Measurements from ENCODE around the gene IFNL3. TPM values are rescaled to one million over a fixed set of nuclear protein-coding genes. Genes with fewer than 3 reads are reported as not detected.

Gene IFNL3
- total RNA-seq, 2 experiments from 2014 or later = not detected

- peaks cover 24% of the 10 kb centered on the region for H3K27me3 Mint-ChIP-seq
- H3K4me1 Mint-ChIP-seq (ENCODE audit: low read depth) = no peaks in the 10 kb centered on the region
- no peaks in the 10 kb centered on the region for H3K36me3 Mint-ChIP-seq (ENCODE audit: low read depth)
- DNase-seq (no peak), ATAC-seq (no peak)
- ChIA-PET CTCF (interaction anchor here (1.0 kb wide), 1 partner anchor 32 kb away, joined by 3 read pairs; no protein-coding TSS in a partner anchor), POLR2A (no interaction called here)
- TF ChIP-seq CTCF (IDR thresholded peaks at IDR 0.05) = no peak
- no peak overlapping the region for H3K4me3 Mint-ChIP-seq
- H3K27ac Mint-ChIP-seq = no peak overlapping the region
- intact Hi-C loops (cut with micrococcal nuclease) = no loop called here
- no peaks in the 10 kb centered on the region for H3K9me3 Mint-ChIP-seq
Measured at GRCh38 chr19:39206122-39206521, 38.7 kb downstream of the IFNL3 start.

- no peak overlapping the region for H3K4me3 Mint-ChIP-seq
- H3K4me1 Mint-ChIP-seq (ENCODE audit: low read depth) = no peaks in the 10 kb centered on the region
- ChIA-PET POLR2A (no interaction called here), CTCF (interaction anchor here (1.0 to 1.3 kb wide), 2 partner anchors 31 to 84 kb away, joined by 3 to 4 read pairs; no protein-coding TSS in a partner anchor)
- ATAC-seq (no peak), DNase-seq (no peak)
- H3K27me3 Mint-ChIP-seq = peaks cover 31% of the 10 kb centered on the region
- H3K27ac Mint-ChIP-seq = no peak overlapping the region
- no peak for TF ChIP-seq CTCF (IDR thresholded peaks at IDR 0.05)
- no peaks in the 10 kb centered on the region for H3K36me3 Mint-ChIP-seq (ENCODE audit: low read depth)
- intact Hi-C loops (cut with micrococcal nuclease) = no loop called here
- H3K9me3 Mint-ChIP-seq = no peaks in the 10 kb centered on the region
Measured at GRCh38 chr19:39205449-39205764, 39.4 kb downstream of the IFNL3 start.

- no peak for ATAC-seq
- H3K27me3 Mint-ChIP-seq = peaks cover 40% of the 10 kb centered on the region
- intact Hi-C loops (cut with micrococcal nuclease) = no loop called here
- ChIA-PET CTCF (interaction anchor here (0.6 to 1.3 kb wide), 4 partner anchors 8 to 152 kb away, joined by 3 to 4 read pairs (median 3); no protein-coding TSS in a partner anchor), POLR2A (interaction anchor here (0.7 kb wide), 1 partner anchor 8 kb away, joined by 3 read pairs; no protein-coding TSS in a partner anchor)
- TF ChIP-seq CTCF (IDR thresholded peaks at IDR 0.05) = no peak
- no peaks in the 10 kb centered on the region for H3K9me3 Mint-ChIP-seq
- no peaks in the 10 kb centered on the region for H3K36me3 Mint-ChIP-seq (ENCODE audit: low read depth)
- H3K27ac Mint-ChIP-seq = no peak within 1 kb of the TSS
- no peak for DNase-seq
- no peaks in the 10 kb centered on the region for H3K4me1 Mint-ChIP-seq (ENCODE audit: low read depth)
- H3K4me3 Mint-ChIP-seq = no peak within 1 kb of the TSS
Measured at GRCh38 chr19:39203372-39204341, 41.1 kb downstream of the IFNL3 start, which contains the start of gene SYCN. TSS of gene SYCN (minus strand) at chr19:39204263. CDS start at chr19:39204254, 9 bp downstream.

- intact Hi-C loops (cut with micrococcal nuclease) = no loop called here
- H3K4me3 Mint-ChIP-seq = no peak overlapping the region
- H3K27ac Mint-ChIP-seq = no peak overlapping the region
- DNase-seq (no peak), ATAC-seq (no peak)
- no peaks in the 10 kb centered on the region for H3K9me3 Mint-ChIP-seq
- H3K27me3 Mint-ChIP-seq = peaks cover 47% of the 10 kb centered on the region
- ChIA-PET CTCF (interaction anchor here (0.6 kb wide), 1 partner anchor 82 kb away, joined by 3 read pairs; no protein-coding TSS in a partner anchor), POLR2A (interaction anchor here (0.7 kb wide), 1 partner anchor 9 kb away, joined by 3 read pairs; no protein-coding TSS in a partner anchor)
- no peak for TF ChIP-seq CTCF (IDR thresholded peaks at IDR 0.05)
- no peaks in the 10 kb centered on the region for H3K4me1 Mint-ChIP-seq (ENCODE audit: low read depth)
- no peaks in the 10 kb centered on the region for H3K36me3 Mint-ChIP-seq (ENCODE audit: low read depth)
Measured at GRCh38 chr19:39202998-39203355, 41.8 kb downstream of the IFNL3 start.

GRCh38 chr19:39200803-39201115, 44.0 kb downstream of the IFNL3 start:
- POLR2A ChIA-PET = no interaction called here
- DNase-seq = no peak
- Mint-ChIP-seq H3K9me3 (no peaks in the 10 kb centered on the region), H3K4me3 (no peak overlapping the region), H3K27me3 (peaks cover 63% of the 10 kb centered on the region), H3K4me1 (ENCODE audit: low read depth) (peaks cover 14% of the 10 kb centered on the region), H3K27ac (no peak overlapping the region), H3K36me3 (ENCODE audit: low read depth) (no peaks in the 10 kb centered on the region)
- ATAC-seq = no peak
- intact Hi-C loops (cut with micrococcal nuclease) = no loop called here
- TF ChIP-seq CTCF (IDR thresholded peaks at IDR 0.05) = no peak
- CTCF ChIA-PET = no interaction called here

Data from activated CD8-positive, alpha-beta T cell treated with anti-CD3 and anti-CD28 coated beads for 36 hours (primary cell).